GM23338 (cell line): ENCODE data around the gene REELD1. TPM values are rescaled to one million over a fixed set of nuclear protein-coding genes. Genes with fewer than 3 reads are reported as not detected.

Source experiments
- ATAC-seq: fragments of 200-7000 bp; cut with Tn5 transposase; 3 replicates; pipeline ENCODE4 v1.9.1; 2020
- DNase-seq: peaks from one replicate; pipeline ENCODE4 v3.0.0-alpha.2; 2015; ENCODE audit warnings: low spot score
- H2AFZ ChIP-seq: fragments of 200-600 bp; sonication (generic); 2 replicates; pipeline ENCODE4 v1.8.0; 2016; ENCODE audit warnings: antibody characterized with exemption, mild to moderate bottlenecking, moderate library complexity
- H3F3A ChIP-seq: fragments of 200-600 bp; sonication (generic); replicated peaks from 2 replicates; pipeline ENCODE4 v1.8.0; 2017; ENCODE audit warnings: antibody characterized with exemption, mixed run types, low read depth
- H3K27ac ChIP-seq: fragments of 200-600 bp; sonication (generic); 2 replicates; pipeline ENCODE4 v1.6.1; 2016; ENCODE audit warnings: low read depth
- H3K27me3 ChIP-seq: fragments of 200-600 bp; sonication (generic); 2 replicates; pipeline ENCODE4 v1.8.0; 2016; ENCODE audit warnings: mild to moderate bottlenecking, mixed run types, moderate library complexity; ENCODE audit not compliant: insufficient read depth
- H3K36me3 ChIP-seq: fragments of 200-600 bp; sonication (generic); 2 replicates; pipeline ENCODE4 v1.8.0; 2016; ENCODE audit warnings: mild to moderate bottlenecking; ENCODE audit not compliant: insufficient read depth
- H3K4me1 ChIP-seq: fragments of 200-600 bp; sonication (generic); 2 replicates; pipeline ENCODE4 v1.8.0; 2016; ENCODE audit warnings: mild to moderate bottlenecking, moderate library complexity; ENCODE audit not compliant: insufficient read depth
- H3K4me2 ChIP-seq: fragments of 200-600 bp; sonication (generic); 2 replicates; pipeline ENCODE4 v1.7.1; 2017; ENCODE audit warnings: mixed run types
- H3K4me3 ChIP-seq: fragments of 200-600 bp; sonication (generic); 2 replicates; pipeline ENCODE4 v1.6.1; 2016; ENCODE audit warnings: mixed run types
- H3K79me2 ChIP-seq: fragments of 200-600 bp; sonication (generic); replicated peaks from 2 replicates; pipeline ENCODE4 v1.8.0; 2017; ENCODE audit warnings: mild to moderate bottlenecking; ENCODE audit not compliant: insufficient read depth
- H3K9me2 ChIP-seq: fragments of 200-600 bp; sonication (generic); 2 replicates; pipeline ENCODE4 v1.8.0; 2017; ENCODE audit not compliant: insufficient read depth
- H4K20me1 ChIP-seq: fragments of 200-600 bp; sonication (generic); replicated peaks from 2 replicates; pipeline ENCODE4 v1.8.0; 2017; ENCODE audit warnings: mild to moderate bottlenecking; ENCODE audit not compliant: insufficient read depth
- H3K27ac Mint-ChIP-seq: 2 replicates; pipeline ENCODE4 v1.8.0; 2020; ENCODE audit warnings: inconsistent platforms, mild to moderate bottlenecking, moderate library complexity, mixed read lengths
- H3K27me3 Mint-ChIP-seq: 3 replicates; pipeline ENCODE4 v1.8.0; 2022; ENCODE audit warnings: low read depth, mild to moderate bottlenecking, moderate library complexity, mixed read lengths, inconsistent platforms; ENCODE audit not compliant: insufficient read depth, poor library complexity
- H3K36me3 Mint-ChIP-seq: 3 replicates; pipeline ENCODE4 v1.8.0; 2021; ENCODE audit warnings: low read depth, mild to moderate bottlenecking, inconsistent platforms, moderate library complexity, mixed read lengths
- H3K4me1 Mint-ChIP-seq: 3 replicates; pipeline ENCODE4 v1.8.0; 2020; ENCODE audit warnings: mild to moderate bottlenecking, inconsistent platforms, mixed read lengths
- H3K4me3 Mint-ChIP-seq: 3 replicates; pipeline ENCODE4 v1.8.0; 2021; ENCODE audit warnings: moderate library complexity, mild to moderate bottlenecking, inconsistent platforms, mixed read lengths
- H3K9me3 Mint-ChIP-seq: 3 replicates; pipeline ENCODE4 v1.8.0; 2020; ENCODE audit warnings: moderate library complexity, mild to moderate bottlenecking, inconsistent platforms, mixed read lengths
- CREB1 ChIP-seq: fragments of 250-450 bp; sonication (Bioruptor Pico); IDR thresholded peaks from 2 replicates; pipeline ENCODE4 v1.5.0; 2020; ENCODE audit warnings: low read depth, mild to moderate bottlenecking, moderate library complexity
- CTCF ChIP-seq, 2 experiments: fragments of 200-600 bp in 1 of 2; sonication (generic) in 1 of 2; conservative IDR thresholded peaks; 2 replicates each; pipeline versions ENCODE4 v1.5.1 to v1.6.1; 2016 to 2017; ENCODE audit warnings: antibody characterized with exemption in 2 of 2, low read depth in 2 of 2, mild to moderate bottlenecking in 2 of 2, moderate library complexity in 1 of 2
- ETS1 ChIP-seq: IDR thresholded peaks from 2 replicates; pipeline ENCODE4 v1.6.1; 2016; ENCODE audit warnings: antibody characterized with exemption
- EZH2 ChIP-seq: fragments of 200-600 bp; sonication (generic); IDR thresholded peaks from one replicate; pipeline ENCODE4 v1.8.0; 2017; ENCODE audit warnings: antibody characterized with exemption, mild to moderate bottlenecking, low read depth; ENCODE audit not compliant: unreplicated experiment
- EZH2phosphoT487 ChIP-seq: fragments of 200-600 bp; sonication (generic); IDR thresholded peaks from one replicate; pipeline ENCODE4 v1.8.1; 2018; ENCODE audit warnings: antibody characterized with exemption; ENCODE audit not compliant: unreplicated experiment
- JUNB ChIP-seq: IDR thresholded peaks from one replicate; pipeline ENCODE4 v1.6.1; 2016; ENCODE audit warnings: antibody characterized with exemption; ENCODE audit not compliant: unreplicated experiment
- NANOG ChIP-seq: IDR thresholded peaks from 2 replicates; pipeline ENCODE4 v1.6.1; 2016; ENCODE audit warnings: antibody characterized with exemption, borderline replicate concordance
- POLR2AphosphoS5 ChIP-seq: IDR thresholded peaks from 2 replicates; pipeline ENCODE4 v1.6.1; 2016; ENCODE audit warnings: antibody characterized with exemption, low read depth
- STAT1 ChIP-seq: IDR thresholded peaks from one replicate; pipeline ENCODE4 v1.6.1; 2016; ENCODE audit warnings: antibody characterized with exemption; ENCODE audit not compliant: unreplicated experiment
- ZNF114 ChIP-seq: fragments of 250-450 bp; sonication (Bioruptor Pico); IDR thresholded peaks from 2 replicates; pipeline ENCODE4 v1.5.0; 2020; ENCODE audit warnings: mild to moderate bottlenecking, moderate library complexity
- ZNF331 ChIP-seq: fragments of 250-450 bp; sonication (Bioruptor Pico); IDR thresholded peaks from 2 replicates; pipeline ENCODE4 v1.5.0; 2020; ENCODE audit warnings: low read depth, mild to moderate bottlenecking, moderate library complexity
- ZNF462 ChIP-seq: fragments of 250-450 bp; sonication (Bioruptor Pico); IDR thresholded peaks from 2 replicates; pipeline ENCODE4 v1.5.0; 2020; ENCODE audit warnings: mild to moderate bottlenecking, moderate library complexity
- polyA plus RNA-seq: library from polyadenylated mRNA; unstranded; fragments of >200 nt; fragmentation: Nextera tagmentation; extraction: Ambion mirVana; gene quantifications from 2 replicates; pipeline ENCODE4 v1.2.1, GENCODE V29; 2016
- total RNA-seq: library from RNA; depleted of rRNA; stranded (reverse); fragments of >200 nt; shearing (Covaris generic); gene quantifications from 2 replicates; pipeline ENCODE4 v1.2.3, GENCODE V29; 2014
- TF ChIP-seq, protein P1 (sequence below): IDR thresholded peaks from one replicate; pipeline ENCODE4 v1.6.1; 2018; ENCODE audit warnings: antibody characterized with exemption; ENCODE audit not compliant: unreplicated experiment

The REELD1 gene
- total and polyA plus RNA-seq, 2 experiments from 2014 or later: 0.19 TPM; not detected in 1

DNA sequence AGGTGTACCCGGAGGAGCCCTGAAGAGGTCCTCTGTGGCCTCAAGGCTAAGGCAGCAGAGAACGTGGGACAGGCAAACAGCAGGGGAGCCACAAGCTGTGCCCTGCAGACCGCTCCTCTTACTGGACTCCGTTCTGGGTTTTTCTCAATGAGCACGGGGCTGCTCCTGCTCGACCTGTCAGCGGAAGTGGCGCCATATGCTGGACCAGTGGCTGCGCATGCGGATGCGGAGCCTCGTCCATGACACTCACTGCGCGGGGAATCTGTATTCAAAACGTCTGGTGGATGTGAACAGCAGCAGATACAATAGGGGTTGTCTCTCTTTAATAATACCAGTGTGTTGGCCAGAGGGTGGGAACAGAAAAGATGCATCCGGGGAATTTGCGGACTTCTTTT lies 29.5 kb downstream of the REELD1 start:
- H2AFZ ChIP-seq: peak overlapping the region; percentile 80
- Mint-ChIP-seq H3K9me3 (no peaks in the 10 kb centered on the region), H3K27ac (no peak overlapping the region), H3K4me3 (no peak overlapping the region), H3K27me3 (peaks cover 2% of the 10 kb centered on the region), H3K36me3 (no peaks in the 10 kb centered on the region), H3K4me1 (peaks cover 4% of the 10 kb centered on the region)
- no peaks in the 10 kb centered on the region for H3K9me2 ChIP-seq
- H3K4me2 ChIP-seq: no peak overlapping the region
- H3K27me3 ChIP-seq: no peaks in the 10 kb centered on the region
- no peaks in the 10 kb centered on the region for H3K4me1 ChIP-seq
- H3K4me3 ChIP-seq: no peak overlapping the region
- no peak overlapping the region for H3K27ac ChIP-seq
- no peaks in the 10 kb centered on the region for H4K20me1 ChIP-seq
- H3F3A ChIP-seq: no peaks in the 10 kb centered on the region
- TF ChIP-seq ETS1 (no peak), CREB1 (no peak), NANOG (no peak), ZNF331 (CRISPR knock-in tag) (no peak), JUNB (no peak), EZH2 (no peak), POLR2AphosphoS5 (no peak), ZNF462 (CRISPR knock-in tag) (no peak), EZH2phosphoT487 (no peak), STAT1 (no peak), CTCF (conservative IDR thresholded peaks at IDR 0.05; ENCODE audit: low read depth in 2 of 2) (no peak), ZNF114 (CRISPR knock-in tag) (no peak)
- TF ChIP-seq, protein P1, sequence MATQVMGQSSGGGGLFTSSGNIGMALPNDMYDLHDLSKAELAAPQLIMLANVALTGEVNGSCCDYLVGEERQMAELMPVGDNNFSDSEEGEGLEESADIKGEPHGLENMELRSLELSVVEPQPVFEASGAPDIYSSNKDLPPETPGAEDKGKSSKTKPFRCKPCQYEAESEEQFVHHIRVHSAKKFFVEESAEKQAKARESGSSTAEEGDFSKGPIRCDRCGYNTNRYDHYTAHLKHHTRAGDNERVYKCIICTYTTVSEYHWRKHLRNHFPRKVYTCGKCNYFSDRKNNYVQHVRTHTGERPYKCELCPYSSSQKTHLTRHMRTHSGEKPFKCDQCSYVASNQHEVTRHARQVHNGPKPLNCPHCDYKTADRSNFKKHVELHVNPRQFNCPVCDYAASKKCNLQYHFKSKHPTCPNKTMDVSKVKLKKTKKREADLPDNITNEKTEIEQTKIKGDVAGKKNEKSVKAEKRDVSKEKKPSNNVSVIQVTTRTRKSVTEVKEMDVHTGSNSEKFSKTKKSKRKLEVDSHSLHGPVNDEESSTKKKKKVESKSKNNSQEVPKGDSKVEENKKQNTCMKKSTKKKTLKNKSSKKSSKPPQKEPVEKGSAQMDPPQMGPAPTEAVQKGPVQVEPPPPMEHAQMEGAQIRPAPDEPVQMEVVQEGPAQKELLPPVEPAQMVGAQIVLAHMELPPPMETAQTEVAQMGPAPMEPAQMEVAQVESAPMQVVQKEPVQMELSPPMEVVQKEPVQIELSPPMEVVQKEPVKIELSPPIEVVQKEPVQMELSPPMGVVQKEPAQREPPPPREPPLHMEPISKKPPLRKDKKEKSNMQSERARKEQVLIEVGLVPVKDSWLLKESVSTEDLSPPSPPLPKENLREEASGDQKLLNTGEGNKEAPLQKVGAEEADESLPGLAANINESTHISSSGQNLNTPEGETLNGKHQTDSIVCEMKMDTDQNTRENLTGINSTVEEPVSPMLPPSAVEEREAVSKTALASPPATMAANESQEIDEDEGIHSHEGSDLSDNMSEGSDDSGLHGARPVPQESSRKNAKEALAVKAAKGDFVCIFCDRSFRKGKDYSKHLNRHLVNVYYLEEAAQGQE: no peak
- no peaks in the 10 kb centered on the region for H3K36me3 ChIP-seq
- no peaks in the 10 kb centered on the region for H3K79me2 ChIP-seq
- DNase-seq (no peak), ATAC-seq (no peak)
